ENCODE data around the gene THEM5.

Gene THEM5

GRCh38 chr1:151839082-151839412 is 14.5 kb downstream of the THEM5 start:
- no peak for DNase-seq

DNA sequence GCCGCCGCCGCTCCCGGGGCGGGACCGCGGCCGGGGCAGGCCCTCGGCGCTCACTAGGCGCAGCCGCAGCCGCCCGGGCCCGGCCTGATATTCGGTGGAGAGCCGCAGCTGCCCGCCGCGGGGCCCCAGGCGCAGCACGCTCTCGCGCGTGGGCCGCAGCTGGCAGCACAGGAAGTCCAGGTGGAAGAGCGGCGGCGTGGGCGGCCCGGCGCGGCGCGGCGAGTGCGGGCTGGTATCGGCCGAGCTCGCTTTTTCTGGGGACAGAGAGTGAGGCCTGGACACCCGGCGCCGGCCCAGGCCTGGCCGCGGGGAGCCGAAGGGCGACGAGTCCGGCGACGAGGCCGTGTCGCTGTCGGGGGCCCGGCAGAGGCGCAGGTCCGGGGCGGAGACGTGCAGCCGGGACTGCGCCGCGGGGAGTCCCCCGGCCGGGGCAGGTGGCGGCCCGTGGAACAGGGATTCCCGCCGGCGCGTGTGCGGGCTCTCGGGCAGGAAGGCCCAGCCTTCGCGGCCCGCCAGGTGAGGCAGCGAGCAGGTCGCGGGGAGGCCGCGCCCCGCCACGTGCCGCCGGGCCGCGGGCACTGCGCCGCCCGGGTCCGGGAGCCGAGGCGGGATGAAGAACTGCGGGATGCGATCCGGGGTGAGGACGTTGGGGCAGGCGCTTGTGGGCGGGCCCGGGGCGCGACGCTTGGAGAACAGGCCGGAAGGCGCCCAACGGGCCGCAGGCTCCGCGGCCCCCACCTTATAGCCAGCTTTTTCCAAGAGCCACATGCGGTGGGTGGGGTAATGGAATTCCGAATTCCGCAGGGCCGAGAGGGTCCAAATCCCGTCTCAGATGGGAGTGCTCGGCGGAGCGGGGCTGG is 15.1 kb downstream of the THEM5 start:
- no peak for DNase-seq

DNA sequence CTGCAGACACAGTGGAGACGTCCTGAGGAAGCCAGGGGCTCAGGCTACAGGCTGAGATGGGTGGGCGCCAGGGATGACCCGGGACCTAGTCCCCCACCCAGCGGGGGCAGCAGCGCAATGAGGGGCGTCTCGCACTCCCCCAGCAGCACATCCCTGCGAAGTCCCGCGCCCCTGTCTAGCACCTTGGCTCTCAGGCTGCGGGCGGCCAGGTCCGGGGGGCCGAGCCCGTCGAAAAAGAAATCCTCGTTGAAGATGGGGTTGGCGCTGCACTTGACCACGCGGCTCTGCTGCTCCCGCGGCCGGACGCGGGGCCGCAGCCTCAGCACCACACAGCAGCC is 15.7 kb downstream of the THEM5 start:
- DNase-seq, result no peak

DNA sequence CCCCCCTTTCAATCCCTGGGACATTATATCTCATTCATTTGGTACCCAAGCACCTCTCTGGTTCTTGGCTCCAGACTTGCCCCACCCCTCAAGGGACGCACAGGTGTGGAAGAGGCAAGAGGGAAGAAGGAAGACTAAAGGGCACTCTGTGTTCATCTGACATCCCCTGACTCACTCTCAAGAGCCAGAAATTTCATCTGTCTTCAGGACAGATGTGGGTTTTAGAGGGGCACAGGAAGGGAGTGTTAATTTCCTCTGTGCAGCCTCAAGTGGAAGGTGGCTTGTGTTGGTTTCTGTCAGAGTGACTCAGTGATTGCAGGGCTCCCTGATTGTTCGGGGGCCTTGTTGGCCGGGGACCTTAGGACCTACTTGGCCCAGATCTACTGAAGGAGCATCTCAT is 16.3 kb downstream of the THEM5 start:
- DNase-seq, result no peak

DNA sequence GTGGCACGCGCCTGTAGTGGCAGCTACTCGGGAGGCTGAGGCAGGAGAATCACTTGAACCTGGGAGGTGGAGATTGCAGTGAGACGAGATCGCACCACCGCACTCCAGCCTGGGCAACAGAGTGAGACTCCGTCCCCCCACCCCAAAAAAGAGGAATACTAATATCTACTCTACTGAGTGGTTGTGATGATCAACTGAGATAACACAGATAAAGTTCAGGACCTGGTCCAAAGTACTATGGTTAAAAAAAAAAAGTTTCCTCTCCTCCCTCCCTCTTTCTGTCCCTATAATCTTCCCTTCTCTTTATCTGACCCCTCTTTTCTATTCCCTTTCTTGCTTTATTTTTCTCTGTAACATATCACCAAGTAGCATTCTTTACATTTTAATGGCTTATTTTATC is 17.9 kb downstream of the THEM5 start:
- DNase-seq, result no peak

DNA sequence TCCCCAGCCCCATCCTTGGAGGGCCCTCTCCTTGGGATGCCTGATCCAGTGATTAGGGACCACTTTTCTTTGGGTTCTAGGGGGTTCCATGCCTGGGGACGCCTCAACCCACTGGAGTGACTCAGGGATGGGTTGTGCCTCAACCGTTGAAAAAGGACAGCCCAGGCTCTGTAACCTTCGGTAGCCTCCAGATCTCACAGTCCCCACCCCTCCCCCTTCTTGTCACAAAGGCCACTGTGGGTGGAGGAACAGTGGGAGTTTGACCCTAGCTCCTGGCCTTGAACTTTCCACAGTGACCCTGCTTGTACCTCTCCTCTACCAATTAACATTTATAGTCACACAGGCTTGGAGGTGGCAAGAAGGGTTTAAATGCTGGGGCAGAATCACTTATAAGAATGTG is 19.3 kb downstream of the THEM5 start:
- no peak for DNase-seq

DNA sequence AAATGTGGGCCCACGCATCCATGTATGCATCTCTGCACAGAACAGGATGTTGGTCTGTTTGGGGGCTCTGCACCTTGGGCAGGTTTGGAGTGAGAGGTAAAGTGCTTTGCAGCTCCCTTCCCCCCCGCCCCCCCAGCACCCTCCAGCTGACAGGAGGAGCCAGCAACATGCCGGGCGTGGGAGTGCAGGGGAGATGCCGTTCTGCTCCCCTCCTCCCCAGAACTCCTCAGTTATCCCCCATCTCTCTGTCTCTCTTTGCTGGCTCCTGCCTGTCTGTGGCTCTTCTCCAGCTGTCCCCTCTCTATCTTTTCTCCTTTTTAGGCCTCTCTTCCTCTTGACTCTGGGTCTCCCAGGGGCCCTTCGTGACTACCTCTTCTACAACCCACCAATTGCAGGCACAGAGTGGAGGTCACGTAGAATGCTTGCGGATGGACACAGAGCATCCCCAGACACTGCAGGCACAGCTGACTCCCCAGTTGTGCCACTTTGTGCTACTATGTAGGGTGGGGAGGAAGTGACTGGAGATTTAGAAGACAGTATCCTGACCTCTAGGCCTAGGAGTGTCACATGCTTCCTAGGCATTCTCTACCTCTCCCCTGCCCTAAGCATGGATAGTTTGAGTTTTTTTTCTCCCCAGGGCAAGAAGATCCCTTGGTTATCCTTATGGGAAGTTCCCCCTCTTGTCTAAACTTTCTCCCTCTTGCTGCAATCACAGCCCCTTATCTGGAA is 20.2 kb downstream of the THEM5 start:
- DNase-seq, result no peak

DNA sequence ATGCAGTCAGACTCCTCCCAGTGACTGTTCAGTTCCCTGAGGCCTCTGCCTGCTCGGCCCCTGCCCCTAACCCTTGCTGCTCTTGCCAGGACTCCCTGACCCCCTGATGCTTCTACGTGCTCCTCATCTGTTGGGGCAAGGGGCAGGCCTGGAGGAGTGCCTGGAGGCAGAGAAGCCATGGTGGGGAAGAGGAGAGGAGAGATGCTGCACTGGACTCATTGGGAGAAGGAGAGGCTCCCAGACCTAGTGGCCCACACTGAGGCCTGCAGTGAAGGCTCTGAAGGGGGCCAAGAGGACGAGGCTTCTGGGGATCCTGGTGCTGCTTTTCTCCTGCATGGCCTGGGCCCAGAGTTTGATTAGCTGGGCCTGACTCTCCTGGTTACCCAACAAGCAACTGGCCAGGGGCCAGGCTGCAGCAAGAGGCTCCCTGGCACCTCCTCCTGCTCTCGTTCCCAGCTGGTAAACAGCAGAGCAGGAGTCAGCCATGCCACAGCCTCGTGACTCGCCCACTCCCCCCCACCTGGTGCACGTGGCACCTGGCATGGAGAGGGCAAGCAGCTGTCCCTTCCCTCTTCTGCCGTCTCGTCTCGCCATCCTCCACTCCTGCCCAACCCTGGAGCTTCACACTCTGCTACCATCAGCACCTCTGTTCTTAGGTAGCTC is 21.1 kb downstream of the THEM5 start:
- no peak for DNase-seq

DNA sequence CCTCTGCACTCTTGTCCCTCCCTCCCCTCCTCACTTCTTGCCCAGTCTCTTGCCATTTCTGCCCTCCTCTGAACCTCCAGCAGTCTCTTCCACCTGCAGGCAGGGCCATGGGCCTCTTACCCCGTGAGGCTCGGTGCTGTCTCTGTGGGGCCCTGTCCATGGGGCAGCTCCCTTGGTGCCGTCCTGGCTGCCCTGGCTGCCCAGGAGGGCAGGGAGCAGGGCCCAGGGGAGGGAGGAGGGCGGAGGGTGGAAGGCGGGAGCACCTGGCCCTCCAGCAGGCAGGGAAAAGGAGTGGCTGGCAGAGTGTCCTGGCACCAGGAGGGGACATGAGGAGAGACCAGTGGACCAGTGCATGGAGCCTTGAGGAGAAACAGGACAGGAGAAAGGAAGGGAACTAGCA is 21.9 kb downstream of the THEM5 start, which contains the start of gene RORC:
TSS of gene RORC (minus strand) at position 198 of the 400 bp plus-strand sequence. CDS start at position 160, 38 bp downstream.
- DNase-seq, result no peak

- no peak for DNase-seq
Measured at GRCh38 chr1:151831256-151831591, 22.3 kb downstream of the THEM5 start.

DNA sequence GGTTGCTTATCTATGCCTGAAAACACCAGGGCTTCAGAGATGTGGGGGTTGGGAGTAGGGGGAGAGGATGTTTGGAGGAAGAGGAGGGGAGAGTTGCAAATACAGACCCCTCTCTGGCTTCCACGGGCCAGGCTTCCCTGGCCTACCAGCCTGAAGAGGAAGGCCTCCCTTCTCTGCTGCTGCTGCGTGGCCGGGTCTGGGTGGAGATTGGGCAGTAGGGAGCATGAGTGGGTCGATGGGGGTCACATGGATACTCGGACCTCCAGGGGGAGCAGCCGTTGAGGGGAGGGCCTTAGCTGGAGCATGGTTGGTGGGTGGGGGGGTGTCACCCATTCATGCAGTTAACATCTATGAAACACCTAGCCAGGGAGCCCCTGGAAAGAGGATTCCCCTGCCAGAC is 23.5 kb downstream of the THEM5 start:
- no peak for DNase-seq

DNA sequence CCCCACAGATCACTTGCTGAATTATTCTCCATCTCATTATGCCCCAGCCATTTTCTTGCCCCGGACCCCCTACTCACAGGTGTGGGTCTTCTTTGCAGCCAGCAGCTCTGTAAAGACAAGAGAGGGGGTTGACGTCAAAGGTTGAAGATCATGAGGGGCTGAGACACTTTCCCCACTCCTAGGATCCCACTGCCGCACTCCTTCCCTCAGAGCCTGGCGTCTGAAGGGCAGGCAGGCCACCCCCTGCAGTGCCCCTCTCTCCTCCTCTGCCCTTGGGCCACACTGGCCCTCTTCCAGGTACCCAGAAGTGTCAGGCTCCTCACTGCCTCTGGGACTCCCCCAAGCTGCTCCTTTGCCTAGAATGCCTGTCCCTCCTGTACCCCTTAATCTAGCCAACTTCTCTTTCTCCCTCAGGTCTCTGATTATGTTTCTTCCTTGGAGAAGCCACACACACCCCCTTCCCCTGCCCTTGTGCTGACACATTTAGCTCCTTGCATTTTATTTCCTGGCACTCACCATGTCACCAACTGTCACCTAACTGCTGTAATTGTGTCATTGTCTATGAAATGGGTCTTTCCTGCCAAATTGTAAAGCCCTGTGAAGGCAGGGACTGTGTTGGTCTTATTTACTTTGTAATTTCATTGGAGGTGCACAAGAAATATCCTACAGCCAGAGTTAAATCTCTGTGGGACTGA is 24.0 kb downstream of the THEM5 start:
- DNase-seq, result no peak

DNA sequence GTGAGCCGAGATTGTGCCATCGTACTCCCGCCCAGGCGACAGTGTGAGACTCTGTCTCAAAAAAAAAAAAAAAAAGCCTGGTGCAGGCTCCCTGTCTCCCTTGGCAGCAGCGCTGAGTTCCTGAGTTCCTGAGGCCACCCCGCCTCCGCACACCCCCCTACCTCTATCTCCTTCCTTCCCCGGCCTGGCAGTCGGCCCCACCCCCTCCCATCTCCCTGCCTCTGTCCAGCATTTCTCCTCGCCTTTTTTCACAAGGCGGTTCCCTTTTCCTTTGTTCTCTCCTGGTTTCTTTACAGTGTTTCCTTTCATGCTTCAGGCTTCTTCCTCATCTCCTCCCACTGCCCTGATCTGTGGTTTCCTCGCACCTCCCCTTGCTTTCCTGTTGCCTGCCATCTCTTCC is 24.6 kb downstream of the THEM5 start:
- DNase-seq, result peak; percentile 90

- no peak for DNase-seq
Measured at GRCh38 chr1:151827853-151828252, 25.7 kb downstream of the THEM5 start.

DNA sequence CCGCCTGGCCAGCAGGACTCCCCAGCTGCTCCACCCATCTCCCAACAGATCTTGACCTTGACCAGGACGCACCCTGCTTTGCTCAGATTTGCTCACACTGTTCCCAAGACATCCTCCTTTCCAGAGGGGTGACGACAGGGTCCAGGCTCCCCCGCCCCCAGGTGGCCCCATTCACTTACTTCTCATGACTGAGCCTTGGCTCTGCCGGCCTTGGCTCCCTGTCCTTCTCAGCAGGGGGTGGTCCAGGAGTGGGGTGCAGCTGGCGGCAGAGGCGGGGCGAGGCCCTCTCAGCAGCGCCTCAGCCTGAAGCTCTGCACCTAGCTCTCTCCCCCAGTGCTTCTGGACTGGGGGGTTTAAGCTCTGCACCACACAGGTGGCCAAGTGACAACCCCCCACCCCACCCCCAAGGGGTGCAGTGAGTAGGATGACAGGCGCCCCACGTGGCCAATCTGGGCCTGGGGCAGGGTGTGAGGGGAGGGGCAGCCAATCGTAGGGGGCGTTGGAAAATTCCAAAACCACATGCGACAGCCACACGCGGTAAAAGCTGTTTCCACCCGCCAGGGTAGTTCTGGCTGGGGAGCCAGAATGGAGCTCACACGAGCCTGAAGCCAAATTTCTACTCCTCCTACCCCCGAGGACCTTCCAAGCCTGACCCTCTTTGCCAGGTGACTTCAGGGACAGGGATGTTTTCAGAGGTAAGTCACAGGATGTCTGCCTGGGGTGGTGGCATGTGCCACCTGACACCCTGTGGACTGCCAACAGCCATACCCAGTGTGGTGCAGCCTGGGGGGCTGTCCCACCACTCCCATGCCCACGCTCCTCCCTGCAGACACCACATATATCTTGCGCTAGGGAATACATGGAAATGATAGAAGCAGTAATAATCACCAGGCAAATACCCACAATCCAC is 27.5 kb downstream of the THEM5 start:
- DNase-seq, result no peak

- DNase-seq, result no peak
Measured at GRCh38 chr1:151825204-151825603, 28.3 kb downstream of the THEM5 start.

DNA sequence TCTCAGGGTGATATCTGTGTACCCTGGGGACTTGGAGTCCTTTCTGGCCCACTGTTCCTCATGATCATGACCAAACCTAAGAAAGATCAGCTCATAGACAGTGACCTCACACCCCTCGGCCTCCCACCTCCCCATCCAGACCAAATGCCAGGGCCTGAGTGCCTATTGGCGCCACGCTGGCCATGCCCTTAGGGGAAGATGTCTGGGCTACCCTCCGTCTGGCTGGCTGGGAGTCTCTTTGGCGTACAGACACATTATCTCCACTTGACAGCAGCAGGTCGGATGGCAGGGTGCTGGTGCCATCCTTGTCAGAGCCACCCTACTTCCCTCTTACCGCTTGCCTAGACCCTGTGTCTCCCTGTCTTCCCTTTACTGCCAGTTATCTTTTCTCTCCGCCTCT is 30.3 kb downstream of the THEM5 start:
- DNase-seq, result no peak

GRCh38 chr1:151822404-151822803 is 31.1 kb downstream of the THEM5 start:
- no peak for DNase-seq

DNA sequence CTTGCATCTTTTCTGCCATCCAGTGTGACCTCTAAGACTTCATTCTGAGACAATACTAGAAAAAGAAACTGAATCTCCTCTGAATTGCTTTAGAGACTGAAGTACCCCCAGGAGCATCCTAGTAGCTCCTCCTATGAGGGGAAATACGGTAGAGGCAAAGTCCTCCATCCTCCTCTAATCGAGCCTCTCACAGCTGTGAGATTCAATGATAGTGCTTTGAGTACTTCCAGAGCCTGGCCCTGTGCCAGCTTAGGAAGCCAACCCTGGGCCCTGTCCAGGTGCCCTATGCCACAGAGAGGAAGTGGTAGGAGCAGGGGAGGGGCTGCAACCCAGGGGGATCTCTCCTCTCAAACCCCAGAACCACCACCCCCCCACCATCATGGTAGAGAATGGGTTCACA is 32.6 kb downstream of the THEM5 start:
- DNase-seq, result no peak

DNA sequence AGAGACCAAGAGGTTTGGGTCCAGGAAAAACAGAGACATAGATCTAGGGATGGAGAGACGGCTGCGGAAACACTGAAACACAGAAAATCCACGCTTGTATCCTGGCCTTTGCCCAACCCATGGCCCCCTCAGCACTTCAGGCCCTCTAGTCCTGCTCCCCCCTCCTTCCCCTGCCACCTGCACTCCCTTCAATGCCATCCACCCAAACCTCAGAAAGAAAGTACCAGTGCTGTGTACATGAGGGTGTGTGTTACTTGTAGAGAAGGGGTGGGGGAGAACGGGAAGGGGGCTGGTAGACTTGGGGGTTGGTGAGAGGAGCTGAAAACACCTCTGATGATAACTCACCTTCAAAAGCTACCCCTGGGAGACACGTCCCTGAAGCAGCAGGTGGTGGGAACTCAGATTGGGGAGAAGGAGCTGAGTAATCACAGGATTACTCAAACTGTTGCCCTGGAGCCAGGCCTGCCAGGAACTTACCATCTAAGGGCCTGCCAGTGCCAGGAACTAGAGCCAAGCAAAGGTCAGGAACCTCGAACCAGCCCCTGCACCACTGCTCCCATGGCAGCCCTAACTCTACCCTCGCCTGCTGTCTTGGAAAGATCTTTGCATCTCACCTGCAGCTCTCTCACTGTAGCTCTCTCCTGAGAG is 33.4 kb downstream of the THEM5 start:
- no peak for DNase-seq

DNA sequence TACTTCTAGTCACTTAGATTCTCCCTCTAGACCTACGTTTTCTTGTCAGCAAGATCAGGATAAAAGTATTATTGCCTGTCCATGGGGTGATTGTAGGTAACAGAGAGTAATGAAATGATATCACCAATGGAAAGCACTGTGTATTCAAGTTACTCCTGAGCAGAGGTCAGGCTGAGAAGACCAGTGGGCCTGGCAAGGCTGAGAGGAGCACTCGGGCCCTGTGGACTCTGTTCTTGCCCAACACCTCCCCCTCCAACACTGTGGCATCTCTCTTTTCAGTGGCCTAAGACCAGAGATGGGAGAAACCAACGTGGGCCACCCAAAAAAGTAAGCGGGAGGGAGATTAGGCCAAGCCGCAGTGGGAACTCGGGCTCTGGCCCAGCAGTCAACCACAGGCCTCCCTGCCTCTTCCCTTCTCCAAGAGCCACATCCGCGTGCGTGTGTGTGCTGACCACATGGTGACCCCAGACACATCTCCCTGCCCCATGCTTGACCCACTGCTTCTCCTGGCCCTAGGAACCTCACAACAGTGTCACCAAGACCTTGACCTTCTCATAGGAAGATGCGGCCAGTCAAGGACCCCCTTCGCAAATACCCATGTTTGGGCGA is 34.2 kb downstream of the THEM5 start:
- no peak for DNase-seq

GRCh38 chr1:151817353-151817730 is 36.2 kb downstream of the THEM5 start:
- no peak for DNase-seq
